ENCODE results near the gene PRR14. TPM values are rescaled to one million over a fixed set of nuclear protein-coding genes. Genes with fewer than 3 reads are reported as not detected.

The PRR14 gene
- total RNA-seq, 4 donors from 2014 or later = 16.0 to 46.0 (median 22.1) TPM

DNA sequence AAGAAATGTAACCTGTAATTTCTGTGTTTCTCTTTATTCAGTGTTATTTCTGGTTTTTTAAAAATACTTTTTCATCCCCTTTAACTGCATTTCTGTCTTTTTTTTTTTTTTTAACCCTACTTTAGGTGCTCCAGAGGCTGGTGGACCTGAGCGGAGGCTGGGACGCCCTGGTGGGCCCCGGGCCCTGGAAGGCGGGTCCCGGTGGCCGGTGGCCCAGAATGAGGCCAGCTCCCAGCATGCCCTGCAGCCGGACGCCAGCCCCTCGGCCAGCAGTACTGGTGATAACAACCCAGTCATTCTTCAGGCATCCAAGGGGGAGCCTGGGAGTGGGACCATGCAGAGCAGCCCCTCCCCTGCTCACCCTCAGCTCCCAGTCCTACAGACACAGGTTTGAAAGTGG is 49.7 kb downstream of the PRR14 start:
- TF ChIP-seq, protein P1, sequence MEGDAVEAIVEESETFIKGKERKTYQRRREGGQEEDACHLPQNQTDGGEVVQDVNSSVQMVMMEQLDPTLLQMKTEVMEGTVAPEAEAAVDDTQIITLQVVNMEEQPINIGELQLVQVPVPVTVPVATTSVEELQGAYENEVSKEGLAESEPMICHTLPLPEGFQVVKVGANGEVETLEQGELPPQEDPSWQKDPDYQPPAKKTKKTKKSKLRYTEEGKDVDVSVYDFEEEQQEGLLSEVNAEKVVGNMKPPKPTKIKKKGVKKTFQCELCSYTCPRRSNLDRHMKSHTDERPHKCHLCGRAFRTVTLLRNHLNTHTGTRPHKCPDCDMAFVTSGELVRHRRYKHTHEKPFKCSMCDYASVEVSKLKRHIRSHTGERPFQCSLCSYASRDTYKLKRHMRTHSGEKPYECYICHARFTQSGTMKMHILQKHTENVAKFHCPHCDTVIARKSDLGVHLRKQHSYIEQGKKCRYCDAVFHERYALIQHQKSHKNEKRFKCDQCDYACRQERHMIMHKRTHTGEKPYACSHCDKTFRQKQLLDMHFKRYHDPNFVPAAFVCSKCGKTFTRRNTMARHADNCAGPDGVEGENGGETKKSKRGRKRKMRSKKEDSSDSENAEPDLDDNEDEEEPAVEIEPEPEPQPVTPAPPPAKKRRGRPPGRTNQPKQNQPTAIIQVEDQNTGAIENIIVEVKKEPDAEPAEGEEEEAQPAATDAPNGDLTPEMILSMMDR (IDR thresholded peaks at IDR 0.05; ENCODE audit: low read depth) = no peak

DNA sequence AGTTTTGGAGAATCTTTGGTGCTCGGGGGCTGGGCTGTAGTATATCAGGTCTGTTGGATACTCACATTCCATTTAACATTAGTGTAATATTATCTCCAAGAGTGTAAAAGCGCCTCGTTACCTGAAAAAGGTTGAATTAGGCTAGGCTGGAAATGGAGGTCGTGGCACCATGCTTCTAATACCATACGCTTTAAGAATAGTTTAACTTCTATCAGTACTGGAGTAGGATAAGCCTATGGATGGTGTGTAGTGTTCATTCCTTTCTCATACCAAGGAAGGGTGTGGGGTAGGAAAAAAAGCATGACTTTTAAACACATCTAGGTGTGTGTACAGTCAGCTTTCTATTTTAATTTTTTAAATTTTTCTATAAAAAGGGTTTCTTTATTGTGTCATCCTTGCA is 50.2 kb downstream of the PRR14 start:
- TF ChIP-seq, protein P1 (IDR thresholded peaks at IDR 0.05; ENCODE audit: low read depth) = no peak

DNA sequence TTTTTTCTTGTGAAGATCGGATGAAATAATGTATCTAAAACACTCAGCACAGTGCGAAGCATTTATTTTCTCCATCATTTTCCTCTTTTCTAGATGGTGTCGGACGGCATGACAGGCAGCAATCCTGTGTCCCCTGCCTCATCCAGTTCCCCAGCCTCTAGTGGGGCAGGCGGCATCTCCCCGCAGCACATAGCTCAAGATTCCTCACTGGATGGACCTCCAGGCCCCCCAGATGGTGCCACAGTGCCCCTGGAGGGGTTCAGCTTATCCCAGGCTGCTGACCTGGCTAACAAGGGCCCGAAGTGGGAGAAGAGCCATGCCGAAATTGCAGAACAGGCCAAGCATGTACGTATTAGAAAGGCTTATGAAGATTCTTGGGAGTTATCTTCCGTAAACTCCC is 53.2 kb downstream of the PRR14 start:
- TF ChIP-seq, protein P1 (IDR thresholded peaks at IDR 0.05; ENCODE audit: low read depth) = no peak

Small RNA genes within 50 kb of the gene (small RNA-seq; reads per million reads assigned to genes)
- gene AC093249.1 = not detected
- gene RNU6-1043P = not detected
- gene RNU6-416P = not detected

Other genes with a start within 250 kb of the PRR14 start
- gene ZNF771, start 243.4 kb upstream of the PRR14 start, total RNA-seq = 10 to 100 TPM in 3 of 4 donors, 1 to 10 TPM in 1; 8.2 to 18.6 (median 14.2) TPM
- gene DCTPP1, start 220.9 kb upstream of the PRR14 start, total RNA-seq = 10 to 100 TPM in 3 of 4 donors, 1 to 10 TPM in 1; 8.8 to 20.1 (median 15.2) TPM
- gene SEPHS2, start 205.1 kb upstream of the PRR14 start, total RNA-seq = 10 to 100 TPM; 27.7 to 42.3 (median 29.4) TPM
- gene ITGAL, start 178.2 kb upstream of the PRR14 start, total RNA-seq = 10 to 100 TPM in 1 of 4 donors, 1 to 10 TPM in 3; 1.3 to 16.5 (median 4.1) TPM
- 10 to 100 TPM; 11.7 to 43.9 (median 19.2) TPM for gene ZNF768, start 124.4 kb upstream of the PRR14 start, total RNA-seq
- gene ZNF747, start 116.1 kb upstream of the PRR14 start, total RNA-seq = 10 to 100 TPM in 2 of 4 donors, 1 to 10 TPM in 2; 7.8 to 12.1 (median 10.1) TPM
- 10 to 100 TPM in 1 of 4 donors, 1 to 10 TPM in 3; 3.6 to 11.3 (median 4.9) TPM for gene ZNF764, start 92.6 kb upstream of the PRR14 start, total RNA-seq
- gene ZNF688, start 79.2 kb upstream of the PRR14 start, total RNA-seq = 10 to 100 TPM; 15.1 to 24.7 (median 17.0) TPM
- gene ZNF785, start 65.3 kb upstream of the PRR14 start, total RNA-seq = 1 to 10 TPM; 2.9 to 8.4 (median 6.6) TPM
- 1 to 10 TPM; 5.3 to 9.8 (median 7.4) TPM for gene ZNF689, start 40.6 kb upstream of the PRR14 start, total RNA-seq
- 10 to 100 TPM in 3 of 4 donors, 1 to 10 TPM in 1; 8.0 to 25.8 (median 16.3) TPM for gene FBRS, start 7.5 kb downstream of the PRR14 start, total RNA-seq
- gene SRCAP, start 48.2 kb downstream of the PRR14 start, total RNA-seq = 10 to 100 TPM; 14.1 to 33.7 (median 20.0) TPM
- 10 to 100 TPM; 17.8 to 27.5 (median 21.6) TPM for gene PHKG2, start 97.5 kb downstream of the PRR14 start, total RNA-seq
- gene CFAP119, start 111.1 kb downstream of the PRR14 start, total RNA-seq = 1 to 10 TPM in 3 of 4 donors, not detected in 1; 1.9 to 6.2 (median 2.7) TPM
- 10 to 100 TPM; 37.8 to 78.7 (median 54.2) TPM for gene RNF40, start 111.4 kb downstream of the PRR14 start, total RNA-seq
- gene ZNF629, start 136.2 kb downstream of the PRR14 start, total RNA-seq = 10 to 100 TPM in 1 of 4 donors, 1 to 10 TPM in 3; 6.6 to 13.4 (median 9.0) TPM
- 10 to 100 TPM; 15.3 to 34.9 (median 24.3) TPM for gene BCL7C, start 243.1 kb downstream of the PRR14 start, total RNA-seq
- gene CTF1, start 245.7 kb downstream of the PRR14 start, total RNA-seq = 1 to 10 TPM in 2 of 4 donors, under 1 TPM in 1, not detected in 1; 0.85 to 2.9 (median 2.8) TPM